PC-3 (cell line): ENCODE results near the gene C22orf23. TPM values are rescaled to one million over a fixed set of nuclear protein-coding genes. Genes with fewer than 3 reads are reported as not detected.

Experiments used
- ATAC-seq: fragments of 200-7000 bp; cut with Tn5 transposase; 2 replicates; pipeline ENCODE4 v1.9.1; 2020; ENCODE audit warnings: mild to moderate bottlenecking, moderate library complexity
- BruUV-seq: library from RNA; stranded (reverse); fragments of 400-500 nt; replicated peaks from 2 replicates; lab custom pipeline; 2021; lab: Mats Ljungman, UMichigan
- CTCF ChIA-PET: fragments of 300-600 bp; sonication (Branson Sonifier 250); formaldehyde crosslinking; loops from one replicate; lab custom pipeline; 2022; ENCODE audit warnings: antibody characterized with exemption; lab: Charles Lee
- POLR2A ChIA-PET: fragments of 300-600 bp; sonication (Branson Sonifier 250); formaldehyde crosslinking; loops from one replicate; lab custom pipeline; 2022; ENCODE audit warnings: antibody characterized with exemption; ENCODE audit not compliant: unreplicated experiment; lab: Charles Lee
- DNase-seq: peaks from one replicate; pipeline ENCODE4 v3.0.0-alpha.2; 2015
- H2AFZ ChIP-seq: fragments of 300-600 bp; sonication (generic); 2 replicates; pipeline ENCODE4 v1.6.0; 2016; ENCODE audit warnings: antibody characterized with exemption, low read length
- H3F3A ChIP-seq: fragments of 300-600 bp; sonication (generic); one replicate; pipeline ENCODE4 v1.6.0; 2017; ENCODE audit warnings: antibody characterized with exemption, low read length, control low read depth, mild to moderate bottlenecking; ENCODE audit not compliant: unreplicated experiment
- H3K27ac ChIP-seq: fragments of 300-600 bp; sonication (generic); 2 replicates; pipeline ENCODE4 v1.5.1; 2016; ENCODE audit warnings: mild to moderate bottlenecking, low read length
- H3K27me3 ChIP-seq: fragments of 300-600 bp; sonication (generic); 2 replicates; pipeline ENCODE4 v1.6.1; 2016; ENCODE audit warnings: low read length, mixed read lengths
- H3K36me3 ChIP-seq: fragments of 300-600 bp; sonication (generic); 2 replicates; pipeline ENCODE4 v1.6.1; 2016; ENCODE audit warnings: low read depth, mixed run types, low read length, mixed read lengths
- H3K4me1 ChIP-seq: fragments of 300-600 bp; sonication (generic); 2 replicates; pipeline ENCODE4 v1.5.1; 2016; ENCODE audit warnings: low read length; ENCODE audit not compliant: insufficient read depth
- H3K4me2 ChIP-seq: fragments of 300-600 bp; sonication (generic); 2 replicates; pipeline ENCODE4 v1.6.0; 2016; ENCODE audit warnings: low read length
- H3K4me3 ChIP-seq: fragments of 300-600 bp; sonication (generic); 2 replicates; pipeline ENCODE4 v1.5.1; 2016; ENCODE audit warnings: mild to moderate bottlenecking, low read length, mixed read lengths
- H3K79me2 ChIP-seq: fragments of 300-600 bp; sonication (generic); 2 replicates; pipeline ENCODE4 v1.6.1; 2017; ENCODE audit warnings: low read length, mixed read lengths
- H3K9ac ChIP-seq: fragments of 300-600 bp; sonication (generic); 2 replicates; pipeline ENCODE4 v1.6.0; 2016; ENCODE audit warnings: mild to moderate bottlenecking, low read length
- H3K9me2 ChIP-seq: fragments of 300-600 bp; sonication (generic); replicated peaks from 2 replicates; pipeline ENCODE4 v1.6.1; 2016; ENCODE audit warnings: mixed run types, low read length, mixed read lengths
- H3K9me3 ChIP-seq: fragments of 300-600 bp; sonication (generic); 2 replicates; pipeline ENCODE4 v1.6.1; 2016; ENCODE audit warnings: low read length, mixed read lengths
- H4K20me1 ChIP-seq: fragments of 300-600 bp; sonication (generic); 2 replicates; pipeline ENCODE4 v1.6.1; 2016; ENCODE audit warnings: low read length, mixed read lengths
- CTCF ChIP-seq: fragments of 300-600 bp; sonication (generic); conservative IDR thresholded peaks from 2 replicates; pipeline ENCODE4 v1.5.1; 2017; ENCODE audit warnings: antibody characterized with exemption, low read depth, mild to moderate bottlenecking, low read length
- EZH2 ChIP-seq: fragments of 300-600 bp; sonication (generic); IDR thresholded peaks from one replicate; pipeline ENCODE4 v1.6.1; 2017; ENCODE audit warnings: antibody characterized with exemption, mild to moderate bottlenecking, low read length; ENCODE audit not compliant: unreplicated experiment
- EZH2phosphoT487 ChIP-seq: fragments of 300-600 bp; sonication (generic); IDR thresholded peaks from 2 replicates; pipeline ENCODE4 v1.6.1; 2018; ENCODE audit warnings: mild to moderate bottlenecking, antibody characterized with exemption, low read length, borderline replicate concordance
- intact Hi-C: fragments of 100-400 bp; cut with micrococcal nuclease; formaldehyde crosslinking; loops from 2 replicates; pipeline ENCODE4 v1.9.0; 2023
- microRNA-seq: library from miRNA; unstranded; fragments of <30 nt; microRNA quantifications from one replicate; pipeline ENCODE4 v1.1.0, GENCODE V29; 2020; ENCODE audit not compliant: unreplicated experiment
- total RNA-seq: library from RNA; depleted of rRNA; stranded (reverse); fragments of >200 nt; gene quantifications from 2 replicates; pipeline ENCODE4 v1.2.3, GENCODE V29; 2014; rRNA removed

The C22orf23 gene
- total RNA-seq, 1 experiment from 2014 or later = 0.69 TPM

- no peak for TF ChIP-seq EZH2phosphoT487
- TF ChIP-seq EZH2 = no peak
- no peak for TF ChIP-seq CTCF
- no peaks in the 10 kb centered on the region for H3K9me3 ChIP-seq
- ChIA-PET POLR2A (interaction anchor here (0.6 kb wide), 1 partner anchor 65 kb away, joined by 19 read pairs; no protein-coding TSS in a partner anchor), CTCF (no interaction called here)
- H3K36me3 ChIP-seq = peaks cover 8% of the 10 kb centered on the region
- no peak overlapping the region for H3K4me3 ChIP-seq
- H4K20me1 ChIP-seq = no peaks in the 10 kb centered on the region
- BruUV-seq = no TSS peak
- H3K9ac ChIP-seq = no peak overlapping the region
- intact Hi-C loops = no loop called here
- H2AFZ ChIP-seq = no peak overlapping the region
- no peak overlapping the region for H3K4me2 ChIP-seq
- no peak overlapping the region for H3K27ac ChIP-seq
- H3K27me3 ChIP-seq = no peaks in the 10 kb centered on the region
- H3K79me2 ChIP-seq = no peaks in the 10 kb centered on the region
- peaks cover 34% of the 10 kb centered on the region for H3K4me1 ChIP-seq
- no peak for ATAC-seq
- no peaks in the 10 kb centered on the region for H3F3A ChIP-seq
- no peaks in the 10 kb centered on the region for H3K9me2 ChIP-seq
- DNase-seq = no peak
Measured at GRCh38 chr22:37893583-37893983, 59.8 kb downstream of the C22orf23 start.

Small RNA genes within 50 kb of the gene (microRNA-seq; reads per million reads assigned to microRNA genes)
- gene MIR4534 (not detected), gene MIR6820 (4.3 reads per million, percentile 18 among the genes with 10 or more reads in this experiment)

Other genes starting within 250 kb of the C22orf23 start
- 26.0 and 33.3 TPM in 2 replicates for gene GCAT, start 145.7 kb downstream of the C22orf23 start, total RNA-seq
- gene GALR3, start 130.2 kb downstream of the C22orf23 start, total RNA-seq = not detected in 2 replicates
- gene ANKRD54, start 109.3 kb downstream of the C22orf23 start, total RNA-seq = 24.9 and 30.1 TPM in 2 replicates
- gene EIF3L, start 104.2 kb downstream of the C22orf23 start, total RNA-seq = 164 and 218 TPM in 2 replicates
- gene MICALL1, start 47.3 kb downstream of the C22orf23 start, total RNA-seq = 20.1 and 29.9 TPM in 2 replicates
- gene POLR2F, start 98 bp upstream of the C22orf23 start, total RNA-seq = 177 and 238 TPM in 2 replicates
- gene SOX10, start 31.0 kb upstream of the C22orf23 start, total RNA-seq = 1.1 TPM in 1 of 2 replicates, not detected in the other
- gene PICK1, start 103.8 kb upstream of the C22orf23 start, total RNA-seq = 41.7 and 45.5 TPM in 2 replicates
- not detected in 2 replicates for gene SLC16A8, start 130.6 kb upstream of the C22orf23 start, total RNA-seq
- 0.80 TPM in 1 of 2 replicates, not detected in the other for gene BAIAP2L2, start 157.1 kb upstream of the C22orf23 start, total RNA-seq
- 6.0 and 6.3 TPM in 2 replicates for gene PLA2G6, start 228.2 kb upstream of the C22orf23 start, total RNA-seq
- gene MAFF, start 248.4 kb upstream of the C22orf23 start, total RNA-seq = 72.6 and 112 TPM in 2 replicates